Measurements from ENCODE around the gene ABCB11. TPM values are rescaled to one million over a fixed set of nuclear protein-coding genes. Genes with fewer than 3 reads are reported as not detected.

ABCB11 gene
- total RNA-seq, 1 experiment from 2014 or later: 0.05 TPM

GRCh38 chr2:169039702-169040101 lies 8.6 kb upstream of the ABCB11 start:
- no peaks in the 10 kb centered on the region for H3K4me1 ChIP-seq (ENCODE audit: control insufficient read depth, insufficient read depth, low read length)
- no peak for ATAC-seq
- H3K4me3 ChIP-seq (ENCODE audit: low read depth in 2 of 2, low read length in 2 of 2): no peak overlapping the region
- no peaks in the 10 kb centered on the region for H3K9me3 ChIP-seq (ENCODE audit: control insufficient read depth, insufficient read depth, low read depth, low read length)
- CTCF ChIA-PET: no interaction called here
- no TSS peak for BruUV-seq (replicated peaks)
- POLR2A ChIA-PET: no interaction called here
- in situ Hi-C loops (cut with HindIII; ENCODE audit: low pct_unique_long_range_greater_than_20kb, low sequenced_read_pairs): no loop called here
- no peak for TF ChIP-seq TCF7L2 (IDR thresholded peaks at IDR 0.05; ENCODE audit: low read depth, low read length)
- TF ChIP-seq, protein P1, sequence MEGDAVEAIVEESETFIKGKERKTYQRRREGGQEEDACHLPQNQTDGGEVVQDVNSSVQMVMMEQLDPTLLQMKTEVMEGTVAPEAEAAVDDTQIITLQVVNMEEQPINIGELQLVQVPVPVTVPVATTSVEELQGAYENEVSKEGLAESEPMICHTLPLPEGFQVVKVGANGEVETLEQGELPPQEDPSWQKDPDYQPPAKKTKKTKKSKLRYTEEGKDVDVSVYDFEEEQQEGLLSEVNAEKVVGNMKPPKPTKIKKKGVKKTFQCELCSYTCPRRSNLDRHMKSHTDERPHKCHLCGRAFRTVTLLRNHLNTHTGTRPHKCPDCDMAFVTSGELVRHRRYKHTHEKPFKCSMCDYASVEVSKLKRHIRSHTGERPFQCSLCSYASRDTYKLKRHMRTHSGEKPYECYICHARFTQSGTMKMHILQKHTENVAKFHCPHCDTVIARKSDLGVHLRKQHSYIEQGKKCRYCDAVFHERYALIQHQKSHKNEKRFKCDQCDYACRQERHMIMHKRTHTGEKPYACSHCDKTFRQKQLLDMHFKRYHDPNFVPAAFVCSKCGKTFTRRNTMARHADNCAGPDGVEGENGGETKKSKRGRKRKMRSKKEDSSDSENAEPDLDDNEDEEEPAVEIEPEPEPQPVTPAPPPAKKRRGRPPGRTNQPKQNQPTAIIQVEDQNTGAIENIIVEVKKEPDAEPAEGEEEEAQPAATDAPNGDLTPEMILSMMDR (IDR thresholded peaks at IDR 0.05): no peak
- TF ChIP-seq, protein P2, sequence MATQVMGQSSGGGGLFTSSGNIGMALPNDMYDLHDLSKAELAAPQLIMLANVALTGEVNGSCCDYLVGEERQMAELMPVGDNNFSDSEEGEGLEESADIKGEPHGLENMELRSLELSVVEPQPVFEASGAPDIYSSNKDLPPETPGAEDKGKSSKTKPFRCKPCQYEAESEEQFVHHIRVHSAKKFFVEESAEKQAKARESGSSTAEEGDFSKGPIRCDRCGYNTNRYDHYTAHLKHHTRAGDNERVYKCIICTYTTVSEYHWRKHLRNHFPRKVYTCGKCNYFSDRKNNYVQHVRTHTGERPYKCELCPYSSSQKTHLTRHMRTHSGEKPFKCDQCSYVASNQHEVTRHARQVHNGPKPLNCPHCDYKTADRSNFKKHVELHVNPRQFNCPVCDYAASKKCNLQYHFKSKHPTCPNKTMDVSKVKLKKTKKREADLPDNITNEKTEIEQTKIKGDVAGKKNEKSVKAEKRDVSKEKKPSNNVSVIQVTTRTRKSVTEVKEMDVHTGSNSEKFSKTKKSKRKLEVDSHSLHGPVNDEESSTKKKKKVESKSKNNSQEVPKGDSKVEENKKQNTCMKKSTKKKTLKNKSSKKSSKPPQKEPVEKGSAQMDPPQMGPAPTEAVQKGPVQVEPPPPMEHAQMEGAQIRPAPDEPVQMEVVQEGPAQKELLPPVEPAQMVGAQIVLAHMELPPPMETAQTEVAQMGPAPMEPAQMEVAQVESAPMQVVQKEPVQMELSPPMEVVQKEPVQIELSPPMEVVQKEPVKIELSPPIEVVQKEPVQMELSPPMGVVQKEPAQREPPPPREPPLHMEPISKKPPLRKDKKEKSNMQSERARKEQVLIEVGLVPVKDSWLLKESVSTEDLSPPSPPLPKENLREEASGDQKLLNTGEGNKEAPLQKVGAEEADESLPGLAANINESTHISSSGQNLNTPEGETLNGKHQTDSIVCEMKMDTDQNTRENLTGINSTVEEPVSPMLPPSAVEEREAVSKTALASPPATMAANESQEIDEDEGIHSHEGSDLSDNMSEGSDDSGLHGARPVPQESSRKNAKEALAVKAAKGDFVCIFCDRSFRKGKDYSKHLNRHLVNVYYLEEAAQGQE (IDR thresholded peaks at IDR 0.05; ENCODE audit: insufficient read depth in 1 of 2, low read depth in 2 of 2, low read length in 1 of 2): no peak
- TF ChIP-seq SIN3A (IDR thresholded peaks at IDR 0.05; ENCODE audit: borderline replicate concordance, insufficient read depth, low read depth, low read length): no peak
- no peak for TF ChIP-seq POLR2AphosphoS5 (IDR thresholded peaks at IDR 0.05; ENCODE audit: low read depth, low read length)
- H3K27ac ChIP-seq (ENCODE audit: low read length): no peak overlapping the region
- H3K27me3 ChIP-seq (ENCODE audit: control insufficient read depth, insufficient read depth, low read length): no peaks in the 10 kb centered on the region
- intact Hi-C loops (cut with micrococcal nuclease; ENCODE audit: unreplicated experiment): no loop called here
- DNase-seq (ENCODE audit: low read depth, low spot score): no peak
- no peaks in the 10 kb centered on the region for H3K36me3 ChIP-seq (ENCODE audit: control insufficient read depth, insufficient read depth, low read length)

GRCh38 chr2:169038338-169038757 lies 7.2 kb upstream of the ABCB11 start:
- no peaks in the 10 kb centered on the region for H3K27me3 ChIP-seq (ENCODE audit: control insufficient read depth, insufficient read depth, low read length)
- H3K9me3 ChIP-seq (ENCODE audit: control insufficient read depth, insufficient read depth, low read depth, low read length): no peaks in the 10 kb centered on the region
- ChIA-PET CTCF (no interaction called here), POLR2A (no interaction called here)
- no TSS peak for BruUV-seq (replicated peaks)
- intact Hi-C loops (cut with micrococcal nuclease; ENCODE audit: unreplicated experiment) (no loop called here), in situ Hi-C loops (cut with HindIII; ENCODE audit: low pct_unique_long_range_greater_than_20kb, low sequenced_read_pairs) (no loop called here)
- DNase-seq (ENCODE audit: low read depth, low spot score): no peak
- no peaks in the 10 kb centered on the region for H3K36me3 ChIP-seq (ENCODE audit: control insufficient read depth, insufficient read depth, low read length)
- TF ChIP-seq TCF7L2 (IDR thresholded peaks at IDR 0.05; ENCODE audit: low read depth, low read length) (no peak), SIN3A (IDR thresholded peaks at IDR 0.05; ENCODE audit: borderline replicate concordance, insufficient read depth, low read depth, low read length) (no peak), POLR2AphosphoS5 (IDR thresholded peaks at IDR 0.05; ENCODE audit: low read depth, low read length) (no peak)
- TF ChIP-seq, protein P1 (IDR thresholded peaks at IDR 0.05): no peak
- TF ChIP-seq, protein P2 (IDR thresholded peaks at IDR 0.05; ENCODE audit: insufficient read depth in 1 of 2, low read depth in 2 of 2, low read length in 1 of 2): no peak
- ATAC-seq: no peak
- H3K4me1 ChIP-seq (ENCODE audit: control insufficient read depth, insufficient read depth, low read length): no peaks in the 10 kb centered on the region
- H3K4me3 ChIP-seq (ENCODE audit: low read depth in 2 of 2, low read length in 2 of 2): no peak overlapping the region
- no peak overlapping the region for H3K27ac ChIP-seq (ENCODE audit: low read length)
